HG02852 (cell line): Measurements from ENCODE around the gene ZNF648.
"Not testable (repeated sequence)": the region's sequence is repeated elsewhere in the genome, so short reads cannot be mapped to it uniquely, and the experiment has no call there.

ENCODE experiments used
- ATAC-seq: cut with Tn5 transposase; IDR thresholded peaks from one replicate; pipeline ENCODE4 v1.9.1; 2021; ENCODE audit warnings: mild to moderate bottlenecking, moderate library complexity; ENCODE audit not compliant: unreplicated experiment

ZNF648 gene

GRCh38 chr1:182061594-182061993, at the start of gene ZNF648:
ZNF648 (minus strand) TSS chr1:182061712; CDS start chr1:182058010, 3,702 bp downstream.
- no peak for ATAC-seq

GRCh38 chr1:182110635-182111034, 49.1 kb upstream of the ZNF648 start:
- ATAC-seq = no peak

GRCh38 chr1:182109771-182110170, 48.3 kb upstream of the ZNF648 start:
- no peak for ATAC-seq

GRCh38 chr1:182107209-182107608, 45.7 kb upstream of the ZNF648 start:
- no peak for ATAC-seq

GRCh38 chr1:182102043-182102416, 40.5 kb upstream of the ZNF648 start:
- ATAC-seq = no peak

- ATAC-seq = no peak
Observed at GRCh38 chr1:182101415-182102042, 40.0 kb upstream of the ZNF648 start.

- ATAC-seq = no peak
Observed at GRCh38 chr1:182098301-182098700, 36.8 kb upstream of the ZNF648 start.

- no peak for ATAC-seq
Observed at GRCh38 chr1:182095946-182096345, 34.4 kb upstream of the ZNF648 start.

- ATAC-seq = not testable (repeated sequence)
Observed at GRCh38 chr1:182094514-182095005, 33.0 kb upstream of the ZNF648 start.

- no peak for ATAC-seq
Observed at GRCh38 chr1:182093781-182094180, 32.3 kb upstream of the ZNF648 start.

GRCh38 chr1:182092336-182092735, 30.8 kb upstream of the ZNF648 start:
- no peak for ATAC-seq

- no peak for ATAC-seq
Observed at GRCh38 chr1:182091083-182091482, 29.6 kb upstream of the ZNF648 start.

- no peak for ATAC-seq
Observed at GRCh38 chr1:182087719-182088350, 26.3 kb upstream of the ZNF648 start.

GRCh38 chr1:182087304-182087703, 25.8 kb upstream of the ZNF648 start:
- ATAC-seq = no peak

- ATAC-seq = no peak
Observed at GRCh38 chr1:182086620-182087019, 25.1 kb upstream of the ZNF648 start.

- no peak for ATAC-seq
Observed at GRCh38 chr1:182086136-182086535, 24.6 kb upstream of the ZNF648 start.

- no peak for ATAC-seq
Observed at GRCh38 chr1:182085726-182086125, 24.2 kb upstream of the ZNF648 start.

- ATAC-seq = peak; percentile 76
Observed at GRCh38 chr1:182084487-182085316, 23.2 kb upstream of the ZNF648 start.

GRCh38 chr1:182083851-182084486, 22.5 kb upstream of the ZNF648 start:
- ATAC-seq = no peak

- ATAC-seq = no peak
Observed at GRCh38 chr1:182080955-182081582, 19.6 kb upstream of the ZNF648 start.

GRCh38 chr1:182080040-182080439, 18.5 kb upstream of the ZNF648 start:
- no peak for ATAC-seq
